Measurements from ENCODE around the gene C6orf47. TPM values are rescaled to one million over a fixed set of nuclear protein-coding genes. Genes with fewer than 3 reads are reported as not detected.

The C6orf47 gene
- total RNA-seq, 2 experiments from 2014 or later = 16.7 to 18.5 TPM

DNA sequence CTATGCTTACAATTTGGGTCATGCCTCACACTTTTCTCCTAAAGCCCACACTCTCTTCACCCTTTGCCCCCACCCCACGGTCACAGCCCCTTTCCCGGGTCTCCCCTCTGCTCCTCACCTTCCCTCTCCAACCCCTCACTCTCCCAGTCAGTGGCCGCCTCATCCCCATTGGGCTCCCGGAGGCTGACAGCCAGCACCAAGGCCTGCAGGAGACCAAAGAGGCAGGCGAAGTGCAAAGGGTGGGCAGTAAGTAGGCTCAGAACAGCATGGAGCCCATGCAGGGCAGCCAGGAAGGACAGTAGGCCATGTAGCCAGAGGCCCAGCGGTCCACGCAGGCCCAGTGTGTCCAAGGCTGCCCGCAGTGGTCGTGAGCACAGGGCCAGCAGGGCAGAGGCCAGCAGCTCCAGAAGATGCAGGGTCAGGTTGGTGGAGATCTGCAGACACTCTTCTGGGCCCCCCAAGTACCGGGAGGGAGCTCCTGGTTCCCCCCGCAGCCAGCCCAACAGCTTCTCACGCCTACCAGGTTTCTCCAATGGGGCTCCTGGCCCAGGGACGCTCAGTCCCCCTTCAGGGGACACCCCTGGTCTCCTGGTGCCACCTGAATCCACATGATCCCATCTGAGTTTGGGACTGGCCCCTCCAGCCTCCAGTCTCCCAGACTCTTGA, 1.5 kb downstream of the C6orf47 start:
- H3K4me1 ChIP-seq (ENCODE audit: insufficient read depth, low read length, poor library complexity, severe bottlenecking) = peaks cover 55% of the 10 kb centered on the region
- H2AFZ ChIP-seq (ENCODE audit: low read length) = no peak overlapping the region
- H3K9me2 ChIP-seq (ENCODE audit: insufficient read depth, low read length) = no peaks in the 10 kb centered on the region
- peaks cover 26% of the 10 kb centered on the region for H3K79me2 ChIP-seq (ENCODE audit: insufficient read depth, low read depth, low read length)
- DNase-seq (ENCODE audit: low spot score) = no peak
- H3K27ac ChIP-seq (ENCODE audit: low read depth, low read length, poor library complexity, severe bottlenecking) = no peak overlapping the region
- ChIA-PET POLR2A (no interaction called here), CTCF (ENCODE audit: unreplicated experiment) (no interaction called here)
- peak overlapping the region; percentile 75 for H3K4me3 ChIP-seq (ENCODE audit: low read depth, low read length, poor library complexity, severe bottlenecking)
- intact Hi-C loops (cut with micrococcal nuclease; ENCODE audit: unreplicated experiment) = no loop called here
- H4K20me1 ChIP-seq (ENCODE audit: insufficient read depth, low read length) = no peaks in the 10 kb centered on the region
- no peak for TF ChIP-seq EZH2phosphoT487 (IDR thresholded peaks at IDR 0.05; ENCODE audit: borderline replicate concordance, low read depth, low read length)
- TF ChIP-seq, protein P1, sequence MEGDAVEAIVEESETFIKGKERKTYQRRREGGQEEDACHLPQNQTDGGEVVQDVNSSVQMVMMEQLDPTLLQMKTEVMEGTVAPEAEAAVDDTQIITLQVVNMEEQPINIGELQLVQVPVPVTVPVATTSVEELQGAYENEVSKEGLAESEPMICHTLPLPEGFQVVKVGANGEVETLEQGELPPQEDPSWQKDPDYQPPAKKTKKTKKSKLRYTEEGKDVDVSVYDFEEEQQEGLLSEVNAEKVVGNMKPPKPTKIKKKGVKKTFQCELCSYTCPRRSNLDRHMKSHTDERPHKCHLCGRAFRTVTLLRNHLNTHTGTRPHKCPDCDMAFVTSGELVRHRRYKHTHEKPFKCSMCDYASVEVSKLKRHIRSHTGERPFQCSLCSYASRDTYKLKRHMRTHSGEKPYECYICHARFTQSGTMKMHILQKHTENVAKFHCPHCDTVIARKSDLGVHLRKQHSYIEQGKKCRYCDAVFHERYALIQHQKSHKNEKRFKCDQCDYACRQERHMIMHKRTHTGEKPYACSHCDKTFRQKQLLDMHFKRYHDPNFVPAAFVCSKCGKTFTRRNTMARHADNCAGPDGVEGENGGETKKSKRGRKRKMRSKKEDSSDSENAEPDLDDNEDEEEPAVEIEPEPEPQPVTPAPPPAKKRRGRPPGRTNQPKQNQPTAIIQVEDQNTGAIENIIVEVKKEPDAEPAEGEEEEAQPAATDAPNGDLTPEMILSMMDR (conservative IDR thresholded peaks at IDR 0.05; ENCODE audit: low read length) = no peak
- H3K36me3 ChIP-seq (ENCODE audit: insufficient read depth, low read length) = peaks cover 33% of the 10 kb centered on the region
- H3K9me3 ChIP-seq (ENCODE audit: low read length) = no peaks in the 10 kb centered on the region
- no TSS peak for BruUV-seq (replicated peaks)
- H3K4me2 ChIP-seq (ENCODE audit: low read length) = peak overlapping the region; percentile 97

DNA sequence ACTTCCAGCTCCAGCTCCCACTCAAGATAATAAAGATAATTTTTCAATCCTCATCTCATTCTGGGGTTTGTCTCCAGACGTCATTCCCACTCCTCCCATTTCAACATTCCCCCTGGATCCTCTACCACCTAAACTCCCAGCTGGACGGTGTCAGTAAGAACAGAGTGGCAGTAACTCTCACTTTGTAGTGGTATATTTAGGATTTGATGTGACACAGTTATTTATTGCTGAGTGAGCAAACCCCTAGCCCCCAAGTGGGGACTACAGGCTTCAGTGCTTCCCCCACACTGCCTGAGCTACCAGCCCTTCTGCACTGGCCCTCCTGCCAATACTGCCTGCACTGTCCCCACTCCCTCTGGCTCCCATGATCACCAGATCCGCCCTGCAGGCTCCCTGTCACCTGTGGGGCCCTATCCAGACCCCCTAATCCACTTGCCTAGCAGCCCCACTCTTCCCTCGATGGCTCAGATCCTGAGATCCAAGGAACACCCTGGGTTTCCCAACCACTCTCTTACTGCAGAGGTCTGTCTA, 2.4 kb downstream of the C6orf47 start:
- Histone ChIP-seq H3K36me3 (ENCODE audit: insufficient read depth, low read length) (peaks cover 24% of the 10 kb centered on the region), H3K4me1 (ENCODE audit: insufficient read depth, low read length, poor library complexity, severe bottlenecking) (peaks cover 53% of the 10 kb centered on the region), H3K79me2 (ENCODE audit: insufficient read depth, low read depth, low read length) (peaks cover 23% of the 10 kb centered on the region), H3K4me3 (ENCODE audit: low read depth, low read length, poor library complexity, severe bottlenecking) (no peak overlapping the region), H3K9me2 (ENCODE audit: insufficient read depth, low read length) (no peaks in the 10 kb centered on the region), H3K4me2 (ENCODE audit: low read length) (peak overlapping the region; percentile 97; the same call in 1 of the 2 replicates), H3K27ac (ENCODE audit: low read depth, low read length, poor library complexity, severe bottlenecking) (no peak overlapping the region), H2AFZ (ENCODE audit: low read length) (no peak overlapping the region), H4K20me1 (ENCODE audit: insufficient read depth, low read length) (no peaks in the 10 kb centered on the region), H3K9me3 (ENCODE audit: low read length) (no peaks in the 10 kb centered on the region)
- BruUV-seq (replicated peaks) = no TSS peak
- ChIA-PET POLR2A (interaction anchor here (0.6 kb wide), 2 partner anchors 75 to 1191 kb away, joined by 3 to 4 read pairs; no protein-coding TSS in a partner anchor), CTCF (ENCODE audit: unreplicated experiment) (no interaction called here)
- TF ChIP-seq EZH2phosphoT487 (IDR thresholded peaks at IDR 0.05; ENCODE audit: borderline replicate concordance, low read depth, low read length) = no peak
- TF ChIP-seq, protein P1 (conservative IDR thresholded peaks at IDR 0.05; ENCODE audit: low read length) = no peak
- intact Hi-C loops (cut with micrococcal nuclease; ENCODE audit: unreplicated experiment) = no loop called here
- no peak for DNase-seq (ENCODE audit: low spot score)

Data from OCI-LY7 (cell line).